ENCODE measurements around the gene AMPD3.

The AMPD3 gene

GRCh38 chr11:10506008-10506370 lies 50.9 kb downstream of the AMPD3 start:
- no peak for DNase-seq

- DNase-seq = no peak
These were observed 56.1 kb downstream of the AMPD3 start for GRCh38 chr11:10511181-10511621.

- DNase-seq = no peak
These were observed 59.1 kb downstream of the AMPD3 start for GRCh38 chr11:10514202-10514601.

GRCh38 chr11:10514709-10515108 lies 59.6 kb downstream of the AMPD3 start:
- DNase-seq = no peak

GRCh38 chr11:10515418-10515817 lies 60.4 kb downstream of the AMPD3 start:
- no peak for DNase-seq

- DNase-seq = no peak
These were observed 63.1 kb downstream of the AMPD3 start for GRCh38 chr11:10518123-10518522.

- no peak for DNase-seq
These were observed 63.8 kb downstream of the AMPD3 start for GRCh38 chr11:10518891-10519290.

- no peak for DNase-seq
These were observed 64.6 kb downstream of the AMPD3 start for GRCh38 chr11:10519630-10520029.

- DNase-seq = no peak
These were observed 65.5 kb downstream of the AMPD3 start for GRCh38 chr11:10520562-10520961.

- DNase-seq = no peak
These were observed 67.2 kb downstream of the AMPD3 start for GRCh38 chr11:10522276-10522675.

- DNase-seq = no peak
These were observed 67.9 kb downstream of the AMPD3 start for GRCh38 chr11:10522921-10523320.

GRCh38 chr11:10524471-10524870 lies 69.4 kb downstream of the AMPD3 start:
- DNase-seq = no peak

GRCh38 chr11:10526974-10527918 lies 72.2 kb downstream of the AMPD3 start:
- DNase-seq = no peak

GRCh38 chr11:10528121-10528520 lies 73.1 kb downstream of the AMPD3 start:
- no peak for DNase-seq

GRCh38 chr11:10529279-10529678 lies 74.2 kb downstream of the AMPD3 start:
- no peak for DNase-seq

GRCh38 chr11:10532526-10532925 lies 77.5 kb downstream of the AMPD3 start:
- DNase-seq = no peak

- DNase-seq = no peak
These were observed 78.3 kb downstream of the AMPD3 start for GRCh38 chr11:10533323-10533722.

- DNase-seq = peak; percentile 2
These were observed 79.3 kb downstream of the AMPD3 start for GRCh38 chr11:10534316-10534715.

GRCh38 chr11:10537600-10537999 lies 82.5 kb downstream of the AMPD3 start:
- DNase-seq = no peak

- no peak for DNase-seq
These were observed 83.9 kb downstream of the AMPD3 start for GRCh38 chr11:10538924-10539323.

- DNase-seq = no peak
These were observed 84.3 kb downstream of the AMPD3 start for GRCh38 chr11:10539339-10539738.

- no peak for DNase-seq
These were observed 85.5 kb downstream of the AMPD3 start for GRCh38 chr11:10540546-10540914.

- DNase-seq = peak; percentile 55
These were observed 86.0 kb downstream of the AMPD3 start, which contains the start of gene RNF141 for GRCh38 chr11:10540915-10541560. RNF141 (minus strand) TSS chr11:10541187; CDS start chr11:10534158, 7,029 bp downstream.

GRCh38 chr11:10541561-10541930 lies 86.5 kb downstream of the AMPD3 start:
- no peak for DNase-seq
